ENCODE measurements around the gene TPCN2.
A peak's percentile ranks its signal among the peaks of the same experiment; 100 is the strongest.
"Not testable (repeated sequence)": the region's sequence is repeated elsewhere in the genome, so short reads cannot be mapped to it uniquely, and the experiment has no call there.

The TPCN2 gene

DNA sequence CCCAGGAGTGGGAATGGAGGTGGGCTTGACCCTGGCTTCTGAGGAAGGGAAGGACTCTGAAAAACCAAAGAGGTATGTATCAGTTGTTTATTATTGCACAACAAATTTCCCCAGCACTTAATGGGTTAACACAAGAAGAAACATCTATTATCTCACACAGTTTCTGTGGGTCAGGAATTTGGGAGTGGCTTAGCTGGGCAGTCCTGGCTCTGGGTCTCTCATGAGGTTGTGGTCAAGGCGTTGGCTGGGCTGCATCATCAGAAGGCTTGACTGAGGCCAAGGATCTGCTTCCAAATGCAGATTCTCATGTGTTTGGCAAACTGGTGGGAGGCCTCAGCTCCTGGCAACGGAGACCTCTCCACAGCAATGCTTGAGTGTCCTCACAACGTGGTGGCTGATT is 89.5 kb downstream of the TPCN2 start:
- DNase-seq (ENCODE audit: low read depth): no peak
- H3K4me3 ChIP-seq (ENCODE audit: low read depth, low read length): no peak overlapping the region
- TF ChIP-seq, protein P1, sequence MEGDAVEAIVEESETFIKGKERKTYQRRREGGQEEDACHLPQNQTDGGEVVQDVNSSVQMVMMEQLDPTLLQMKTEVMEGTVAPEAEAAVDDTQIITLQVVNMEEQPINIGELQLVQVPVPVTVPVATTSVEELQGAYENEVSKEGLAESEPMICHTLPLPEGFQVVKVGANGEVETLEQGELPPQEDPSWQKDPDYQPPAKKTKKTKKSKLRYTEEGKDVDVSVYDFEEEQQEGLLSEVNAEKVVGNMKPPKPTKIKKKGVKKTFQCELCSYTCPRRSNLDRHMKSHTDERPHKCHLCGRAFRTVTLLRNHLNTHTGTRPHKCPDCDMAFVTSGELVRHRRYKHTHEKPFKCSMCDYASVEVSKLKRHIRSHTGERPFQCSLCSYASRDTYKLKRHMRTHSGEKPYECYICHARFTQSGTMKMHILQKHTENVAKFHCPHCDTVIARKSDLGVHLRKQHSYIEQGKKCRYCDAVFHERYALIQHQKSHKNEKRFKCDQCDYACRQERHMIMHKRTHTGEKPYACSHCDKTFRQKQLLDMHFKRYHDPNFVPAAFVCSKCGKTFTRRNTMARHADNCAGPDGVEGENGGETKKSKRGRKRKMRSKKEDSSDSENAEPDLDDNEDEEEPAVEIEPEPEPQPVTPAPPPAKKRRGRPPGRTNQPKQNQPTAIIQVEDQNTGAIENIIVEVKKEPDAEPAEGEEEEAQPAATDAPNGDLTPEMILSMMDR (IDR thresholded peaks at IDR 0.05; ENCODE audit: low read depth, low read length): no peak
- no peak for TF ChIP-seq MYC (IDR thresholded peaks at IDR 0.05; ENCODE audit: low read depth, low read length)

DNA sequence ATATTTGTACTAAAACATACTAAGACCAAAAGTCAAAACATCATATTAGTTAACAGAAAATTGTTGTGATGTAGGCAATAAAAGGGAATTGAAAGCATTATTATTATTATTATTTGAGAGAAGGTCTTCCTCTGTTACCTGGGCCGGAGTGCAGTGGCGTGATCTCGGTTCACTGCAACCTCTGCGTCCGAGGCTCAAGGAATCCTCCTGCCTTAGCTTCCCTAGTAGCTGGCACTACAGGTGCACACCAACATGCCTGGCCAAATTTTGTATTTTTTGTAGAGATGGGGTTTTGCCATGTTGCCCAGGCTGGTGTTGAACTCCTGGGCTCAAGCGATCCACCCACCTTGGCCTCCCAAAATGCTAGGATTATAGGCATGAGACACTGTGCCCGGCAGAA is 91.4 kb downstream of the TPCN2 start:
- not testable (repeated sequence) for DNase-seq (ENCODE audit: low read depth); H3K4me3 ChIP-seq (ENCODE audit: low read depth, low read length)

DNA sequence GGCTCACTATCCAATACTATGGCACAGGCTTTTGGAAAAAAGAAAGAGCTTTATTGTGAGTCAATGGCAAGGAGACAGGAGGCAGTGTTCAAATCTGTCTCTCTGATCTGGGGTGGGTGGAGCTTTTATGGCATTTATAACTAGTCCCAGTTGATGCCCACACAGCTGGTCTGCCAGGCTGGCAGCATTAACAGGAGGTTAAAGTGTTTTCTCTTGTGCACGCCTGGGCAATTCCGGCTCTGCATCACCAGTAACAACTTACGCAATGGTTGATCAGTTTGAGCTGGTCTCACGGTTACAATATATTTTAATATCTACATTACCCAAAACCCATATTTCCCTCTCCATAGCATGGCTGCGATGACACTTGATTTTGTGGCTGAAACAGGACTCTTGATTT is 91.9 kb downstream of the TPCN2 start:
- H3K4me3 ChIP-seq (ENCODE audit: low read depth, low read length): no peak overlapping the region
- no peak for DNase-seq (ENCODE audit: low read depth)
- TF ChIP-seq, protein P2, sequence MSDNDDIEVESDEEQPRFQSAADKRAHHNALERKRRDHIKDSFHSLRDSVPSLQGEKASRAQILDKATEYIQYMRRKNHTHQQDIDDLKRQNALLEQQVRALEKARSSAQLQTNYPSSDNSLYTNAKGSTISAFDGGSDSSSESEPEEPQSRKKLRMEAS (IDR thresholded peaks at IDR 0.05; ENCODE audit: low read depth, low read length): no peak
- TF ChIP-seq MYC (IDR thresholded peaks at IDR 0.05; ENCODE audit: low read depth, low read length): no peak
- TF ChIP-seq, protein P1 (IDR thresholded peaks at IDR 0.05; ENCODE audit: low read depth, low read length): no peak
- no peak for TF ChIP-seq POLR2A (IDR thresholded peaks at IDR 0.05; ENCODE audit: extremely low read depth, insufficient read length)

GRCh38 chr11:69141742-69142141 is 93.0 kb downstream of the TPCN2 start:
- DNase-seq (ENCODE audit: low read depth): peak; percentile 27
- H3K4me3 ChIP-seq (ENCODE audit: low read depth, low read length): no peak overlapping the region
- no peak for TF ChIP-seq POLR2A (IDR thresholded peaks at IDR 0.05; ENCODE audit: extremely low read depth, insufficient read length)
- TF ChIP-seq MYC (IDR thresholded peaks at IDR 0.05; ENCODE audit: low read depth, low read length): no peak
- TF ChIP-seq, protein P2 (IDR thresholded peaks at IDR 0.05; ENCODE audit: low read depth, low read length): no peak
- TF ChIP-seq, protein P1 (IDR thresholded peaks at IDR 0.05; ENCODE audit: low read depth, low read length): no peak

GRCh38 chr11:69142895-69143294 is 94.2 kb downstream of the TPCN2 start:
- peak; percentile 56 for DNase-seq (ENCODE audit: low read depth)

GRCh38 chr11:69144316-69145049 is 95.8 kb downstream of the TPCN2 start:
- no peak for TF ChIP-seq POLR2A (IDR thresholded peaks at IDR 0.05; ENCODE audit: extremely low read depth, insufficient read length)
- TF ChIP-seq, protein P1 (IDR thresholded peaks at IDR 0.05; ENCODE audit: low read depth, low read length): no peak
- TF ChIP-seq, protein P2 (IDR thresholded peaks at IDR 0.05; ENCODE audit: low read depth, low read length): no peak
- no peak for TF ChIP-seq MYC (IDR thresholded peaks at IDR 0.05; ENCODE audit: low read depth, low read length)
- no peak overlapping the region for H3K4me3 ChIP-seq (ENCODE audit: low read depth, low read length)
- no peak for DNase-seq (ENCODE audit: low read depth)

More at GRCh38 chr11:69142895-69143294, 94.2 kb downstream of the TPCN2 start:
- no peak for TF ChIP-seq POLR2A (IDR thresholded peaks at IDR 0.05; ENCODE audit: extremely low read depth, insufficient read length)
- TF ChIP-seq, protein P2 (IDR thresholded peaks at IDR 0.05; ENCODE audit: low read depth, low read length): 0 out of 2 replicates have a peak, but pooled peaks have one; percentile 13
- H3K4me3 ChIP-seq (ENCODE audit: low read depth, low read length): no peak overlapping the region

GRCh38 chr11:69145050-69145380 is 96.3 kb downstream of the TPCN2 start:
- DNase-seq (ENCODE audit: low read depth): no peak
- TF ChIP-seq MYC (IDR thresholded peaks at IDR 0.05; ENCODE audit: low read depth, low read length) (no peak), POLR2A (IDR thresholded peaks at IDR 0.05; ENCODE audit: extremely low read depth, insufficient read length) (no peak)
- TF ChIP-seq, protein P1 (IDR thresholded peaks at IDR 0.05; ENCODE audit: low read depth, low read length): no peak
- TF ChIP-seq, protein P2 (IDR thresholded peaks at IDR 0.05; ENCODE audit: low read depth, low read length): no peak
- no peak overlapping the region for H3K4me3 ChIP-seq (ENCODE audit: low read depth, low read length)
